ENCODE results near the gene FLOT2. TPM values are rescaled to one million over a fixed set of nuclear protein-coding genes. Genes with fewer than 3 reads are reported as not detected.
"Not testable (repeated sequence)": the region's sequence is repeated elsewhere in the genome, so short reads cannot be mapped to it uniquely, and the experiment has no call there.

FLOT2 gene
- total RNA-seq, 4 donors from 2014 or later, result 31.3 to 117 (median 37.4) TPM

GRCh38 chr17:28904800-28905199 is 7.3 kb upstream of the FLOT2 start:
- intact Hi-C loops (cut with DNase I; ENCODE audit: low total_unique reads), result loop anchor here (5.0 kb wide), 1 partner anchor 48 kb away; the partner anchor contains the start of gene PHF12
- Histone ChIP-seq H3K4me1 (peaks cover 14 to 15% of the 10 kb centered on the region in 2 donors), H3K36me3 (no peaks in the 10 kb centered on the region), H3K4me3 (no peak overlapping the region), H3K9me3 (no peaks in the 10 kb centered on the region), H3K27me3 (no peaks in the 10 kb centered on the region), H3K27ac (no peak overlapping the region)
- DNase-seq, result no peak
- no peak for TF ChIP-seq POLR2A (IDR thresholded peaks at IDR 0.05)

- DNase-seq, H3K9me3 ChIP-seq, H3K4me3 ChIP-seq, H3K27ac ChIP-seq, H3K27me3 ChIP-seq, H3K36me3 ChIP-seq: not testable (repeated sequence)
- peaks cover 8 to 10% of the 10 kb centered on the region in 2 donors for H3K4me1 ChIP-seq
- intact Hi-C loops (cut with DNase I; ENCODE audit: low total_unique reads), result loop anchor here (5.0 kb wide), 1 partner anchor 49 kb away; the partner anchor contains the start of gene PHF12
Observed at GRCh38 chr17:28903546-28903841, 6.0 kb upstream of the FLOT2 start.

- Histone ChIP-seq H3K27ac (peak within 1 kb of the TSS; percentile 66 to 89), H3K4me1 (peaks cover 3 to 13% of the 10 kb centered on the region in 2 donors), H3K4me3 (peak within 1 kb of the TSS; percentile 42 to 74), H3K9me3 (no peaks in the 10 kb centered on the region), H3K36me3 (no peaks in the 10 kb centered on the region), H3K27me3 (no peaks in the 10 kb centered on the region)
- intact Hi-C loops (cut with DNase I; ENCODE audit: low total_unique reads), result loop anchor here (5.0 kb wide), 1 partner anchor 49 kb away; the partner anchor contains the start of gene PHF12
- peak; percentile 79 to 80 for DNase-seq
- TF ChIP-seq POLR2A (IDR thresholded peaks at IDR 0.05) (peak in 1 of 2 donors; percentile 39), CTCF (IDR thresholded peaks at IDR 0.05) (peak; percentile 47 to 89 (median 86))
Observed at GRCh38 chr17:28902819-28903545, 5.4 kb upstream of the FLOT2 start, which contains the start of gene DHRS13. Gene DHRS13, minus strand, starts transcription at chr17:28903079. Its CDS starts 135 bp downstream, at chr17:28902944.

GRCh38 chr17:28901866-28902818 is 4.6 kb upstream of the FLOT2 start:
- DNase-seq, result peak; percentile 41 to 43
- H3K36me3 ChIP-seq, result no peaks in the 10 kb centered on the region
- TF ChIP-seq POLR2A (IDR thresholded peaks at IDR 0.05) (no peak), CTCF (IDR thresholded peaks at IDR 0.05) (no peak)
- H3K9me3 ChIP-seq, result no peaks in the 10 kb centered on the region
- H3K4me3 ChIP-seq, result peak overlapping the region; percentile 42 to 74
- peak overlapping the region; percentile 66 to 89 for H3K27ac ChIP-seq
- intact Hi-C loops (cut with DNase I; ENCODE audit: low total_unique reads), result loop anchor here (5.0 kb wide), 1 partner anchor 50 kb away; the partner anchor contains the start of gene PHF12
- H3K4me1 ChIP-seq, result peaks cover 0 to 12% of the 10 kb centered on the region in 2 donors
- H3K27me3 ChIP-seq, result no peaks in the 10 kb centered on the region

GRCh38 chr17:28900986-28901726 is 3.6 kb upstream of the FLOT2 start:
- no peak for DNase-seq
- no peaks in the 10 kb centered on the region for H3K27me3 ChIP-seq
- intact Hi-C loops (cut with DNase I; ENCODE audit: low total_unique reads), result loop anchor here (5.0 kb wide), 1 partner anchor 51 kb away; the partner anchor contains the start of gene PHF12
- H3K4me3 ChIP-seq, result no peak overlapping the region
- no peak overlapping the region for H3K27ac ChIP-seq
- no peaks in the 10 kb centered on the region for H3K9me3 ChIP-seq
- no peaks in the 10 kb centered on the region for H3K36me3 ChIP-seq
- TF ChIP-seq POLR2A (IDR thresholded peaks at IDR 0.05), result no peak
- no peak for TF ChIP-seq CTCF (IDR thresholded peaks at IDR 0.05)
- H3K4me1 ChIP-seq, result peaks cover 0 to 16% of the 10 kb centered on the region in 2 donors

All from uterus (tissue), 4 donors.